Measurements from ENCODE around the gene RFX1.

DNA sequence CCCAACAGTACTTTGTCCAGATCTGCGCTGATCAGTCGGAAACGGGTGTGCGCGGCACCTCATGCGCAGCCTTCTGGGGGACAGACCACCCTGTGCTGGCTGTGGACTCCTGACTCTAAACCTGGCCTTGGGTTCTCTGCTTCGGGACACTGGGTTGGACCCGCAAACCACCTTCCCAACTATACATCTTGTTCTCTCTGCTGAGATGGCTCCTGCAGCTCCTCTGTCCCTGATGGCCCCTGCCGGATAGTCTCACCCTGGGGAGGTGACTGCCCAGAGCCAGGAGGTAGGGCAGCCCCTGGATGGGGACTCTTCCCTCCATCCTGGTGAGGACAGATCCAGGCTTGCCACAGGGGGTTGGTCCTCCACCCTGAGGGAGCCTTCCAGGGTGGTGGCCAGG is 23.3 kb downstream of the RFX1 start:
- TF ChIP-seq EP300 (IDR thresholded peaks at IDR 0.05) (no peak), POLR2A (IDR thresholded peaks at IDR 0.05) (no peak)
- TF ChIP-seq, protein P1, sequence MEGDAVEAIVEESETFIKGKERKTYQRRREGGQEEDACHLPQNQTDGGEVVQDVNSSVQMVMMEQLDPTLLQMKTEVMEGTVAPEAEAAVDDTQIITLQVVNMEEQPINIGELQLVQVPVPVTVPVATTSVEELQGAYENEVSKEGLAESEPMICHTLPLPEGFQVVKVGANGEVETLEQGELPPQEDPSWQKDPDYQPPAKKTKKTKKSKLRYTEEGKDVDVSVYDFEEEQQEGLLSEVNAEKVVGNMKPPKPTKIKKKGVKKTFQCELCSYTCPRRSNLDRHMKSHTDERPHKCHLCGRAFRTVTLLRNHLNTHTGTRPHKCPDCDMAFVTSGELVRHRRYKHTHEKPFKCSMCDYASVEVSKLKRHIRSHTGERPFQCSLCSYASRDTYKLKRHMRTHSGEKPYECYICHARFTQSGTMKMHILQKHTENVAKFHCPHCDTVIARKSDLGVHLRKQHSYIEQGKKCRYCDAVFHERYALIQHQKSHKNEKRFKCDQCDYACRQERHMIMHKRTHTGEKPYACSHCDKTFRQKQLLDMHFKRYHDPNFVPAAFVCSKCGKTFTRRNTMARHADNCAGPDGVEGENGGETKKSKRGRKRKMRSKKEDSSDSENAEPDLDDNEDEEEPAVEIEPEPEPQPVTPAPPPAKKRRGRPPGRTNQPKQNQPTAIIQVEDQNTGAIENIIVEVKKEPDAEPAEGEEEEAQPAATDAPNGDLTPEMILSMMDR (IDR thresholded peaks at IDR 0.05), result no peak

Data from suprapubic skin (tissue), 3 donors.